Measurements from ENCODE around the gene LAMC2. TPM values are rescaled to one million over a fixed set of nuclear protein-coding genes. Genes with fewer than 3 reads are reported as not detected.

LAMC2 gene
- total RNA-seq, 1 experiment from 2014 or later, result 642 TPM

DNA sequence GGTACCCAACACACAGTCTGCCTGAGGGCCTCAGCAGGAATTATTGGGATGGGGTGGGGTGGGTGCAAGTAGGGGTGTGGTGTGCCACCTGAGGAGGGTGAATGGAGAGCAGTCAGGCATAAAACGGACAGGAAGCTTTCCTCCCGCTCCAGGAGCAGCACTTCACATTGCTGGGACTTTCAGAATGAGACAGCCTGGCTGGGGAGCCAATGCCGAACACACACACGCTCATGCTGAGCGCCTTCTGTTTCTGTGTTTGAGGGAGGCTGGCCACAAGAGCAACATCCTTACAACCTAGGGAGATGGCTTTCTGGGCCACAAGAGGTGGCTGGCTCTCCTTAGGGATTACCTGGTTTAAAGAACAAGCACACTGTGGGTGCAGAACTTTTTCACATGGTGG lies 98.0 kb downstream of the LAMC2 start:
- no peak overlapping the region for H3K27ac Mint-ChIP-seq (ENCODE audit: unreplicated experiment)
- BruUV-seq (replicated peaks), result no TSS peak
- no peaks in the 10 kb centered on the region for H3K4me1 Mint-ChIP-seq (ENCODE audit: low read depth, unreplicated experiment)
- no peaks in the 10 kb centered on the region for H3K9me3 Mint-ChIP-seq (ENCODE audit: low read depth, unreplicated experiment)
- H3K36me3 Mint-ChIP-seq (ENCODE audit: insufficient read depth, unreplicated experiment), result no peaks in the 10 kb centered on the region
- TF ChIP-seq, protein P1, sequence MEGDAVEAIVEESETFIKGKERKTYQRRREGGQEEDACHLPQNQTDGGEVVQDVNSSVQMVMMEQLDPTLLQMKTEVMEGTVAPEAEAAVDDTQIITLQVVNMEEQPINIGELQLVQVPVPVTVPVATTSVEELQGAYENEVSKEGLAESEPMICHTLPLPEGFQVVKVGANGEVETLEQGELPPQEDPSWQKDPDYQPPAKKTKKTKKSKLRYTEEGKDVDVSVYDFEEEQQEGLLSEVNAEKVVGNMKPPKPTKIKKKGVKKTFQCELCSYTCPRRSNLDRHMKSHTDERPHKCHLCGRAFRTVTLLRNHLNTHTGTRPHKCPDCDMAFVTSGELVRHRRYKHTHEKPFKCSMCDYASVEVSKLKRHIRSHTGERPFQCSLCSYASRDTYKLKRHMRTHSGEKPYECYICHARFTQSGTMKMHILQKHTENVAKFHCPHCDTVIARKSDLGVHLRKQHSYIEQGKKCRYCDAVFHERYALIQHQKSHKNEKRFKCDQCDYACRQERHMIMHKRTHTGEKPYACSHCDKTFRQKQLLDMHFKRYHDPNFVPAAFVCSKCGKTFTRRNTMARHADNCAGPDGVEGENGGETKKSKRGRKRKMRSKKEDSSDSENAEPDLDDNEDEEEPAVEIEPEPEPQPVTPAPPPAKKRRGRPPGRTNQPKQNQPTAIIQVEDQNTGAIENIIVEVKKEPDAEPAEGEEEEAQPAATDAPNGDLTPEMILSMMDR (IDR thresholded peaks at IDR 0.05; ENCODE audit: unreplicated experiment), result no peak
- DNase-seq, result no peak
- peaks cover 29% of the 10 kb centered on the region for H3K27me3 Mint-ChIP-seq (ENCODE audit: unreplicated experiment)
- intact Hi-C loops (cut with micrococcal nuclease; ENCODE audit: unreplicated experiment), result no loop called here
- no peak overlapping the region for H3K4me3 Mint-ChIP-seq (ENCODE audit: low read depth, unreplicated experiment)
- CTCF ChIA-PET, result interaction anchor here (0.6 to 0.7 kb wide), 2 partner anchors 307 to 1138 kb away, joined by 3 to 12 read pairs; no protein-coding TSS in a partner anchor

DNA sequence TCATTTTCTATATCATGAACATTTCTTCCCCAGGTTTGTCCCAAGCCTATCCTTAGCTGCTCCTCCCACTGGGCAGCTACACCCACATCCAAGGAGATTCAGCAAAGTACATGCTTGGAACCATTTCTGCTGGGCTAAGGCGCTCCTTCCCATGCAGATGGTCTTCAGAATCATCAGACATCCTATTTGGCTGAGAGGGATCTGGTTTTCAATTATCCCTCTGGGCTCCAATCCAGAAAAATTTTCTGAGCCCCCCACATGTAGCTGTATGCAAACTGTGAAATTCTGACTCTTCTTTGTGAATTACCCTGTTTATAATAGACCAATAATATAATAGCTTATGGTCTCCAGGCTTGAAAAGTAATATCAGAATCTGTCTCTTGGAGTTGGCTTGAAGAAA lies 99.2 kb downstream of the LAMC2 start:
- BruUV-seq (replicated peaks), result no TSS peak
- CTCF ChIA-PET, result interaction anchor here (0.5 to 0.6 kb wide), 2 partner anchors 177 to 317 kb away, joined by 3 read pairs; no protein-coding TSS in a partner anchor
- Mint-ChIP-seq H3K9me3 (ENCODE audit: low read depth, unreplicated experiment) (no peaks in the 10 kb centered on the region), H3K27ac (ENCODE audit: unreplicated experiment) (no peak overlapping the region), H3K36me3 (ENCODE audit: insufficient read depth, unreplicated experiment) (no peaks in the 10 kb centered on the region), H3K4me3 (ENCODE audit: low read depth, unreplicated experiment) (no peak overlapping the region), H3K27me3 (ENCODE audit: unreplicated experiment) (peaks cover 40% of the 10 kb centered on the region), H3K4me1 (ENCODE audit: low read depth, unreplicated experiment) (no peaks in the 10 kb centered on the region)
- intact Hi-C loops (cut with micrococcal nuclease; ENCODE audit: unreplicated experiment), result no loop called here
- no peak for DNase-seq
- TF ChIP-seq, protein P1 (IDR thresholded peaks at IDR 0.05; ENCODE audit: unreplicated experiment), result no peak

DNA sequence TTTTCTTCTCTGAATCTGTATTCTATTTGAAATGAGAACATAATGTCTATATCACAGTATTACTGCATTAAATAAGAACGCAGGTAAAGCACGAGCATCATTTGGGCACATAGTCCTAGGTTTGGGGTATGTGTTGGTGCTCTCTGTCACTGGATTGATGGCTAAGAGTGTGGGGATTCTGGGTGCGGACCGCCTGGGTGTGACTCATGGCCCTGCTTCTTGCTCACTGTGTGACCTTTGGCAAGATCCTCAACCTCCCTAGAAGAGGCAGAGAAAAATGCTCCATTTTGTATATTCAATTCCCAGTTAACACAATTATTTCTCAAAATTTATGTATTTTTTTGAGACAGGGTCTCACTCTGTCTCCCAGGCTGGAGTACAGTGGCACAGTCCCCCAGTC lies 99.7 kb downstream of the LAMC2 start:
- no TSS peak for BruUV-seq (replicated peaks)
- TF ChIP-seq, protein P1 (IDR thresholded peaks at IDR 0.05; ENCODE audit: unreplicated experiment), result no peak
- Mint-ChIP-seq H3K4me1 (ENCODE audit: low read depth, unreplicated experiment) (no peaks in the 10 kb centered on the region), H3K27me3 (ENCODE audit: unreplicated experiment) (peaks cover 45% of the 10 kb centered on the region), H3K4me3 (ENCODE audit: low read depth, unreplicated experiment) (no peak overlapping the region), H3K27ac (ENCODE audit: unreplicated experiment) (no peak overlapping the region), H3K36me3 (ENCODE audit: insufficient read depth, unreplicated experiment) (no peaks in the 10 kb centered on the region), H3K9me3 (ENCODE audit: low read depth, unreplicated experiment) (no peaks in the 10 kb centered on the region)
- intact Hi-C loops (cut with micrococcal nuclease; ENCODE audit: unreplicated experiment), result no loop called here
- CTCF ChIA-PET, result interaction anchor here (0.5 kb wide), 1 partner anchor 316 kb away, joined by 3 read pairs; no protein-coding TSS in a partner anchor
- DNase-seq, result no peak

DNA sequence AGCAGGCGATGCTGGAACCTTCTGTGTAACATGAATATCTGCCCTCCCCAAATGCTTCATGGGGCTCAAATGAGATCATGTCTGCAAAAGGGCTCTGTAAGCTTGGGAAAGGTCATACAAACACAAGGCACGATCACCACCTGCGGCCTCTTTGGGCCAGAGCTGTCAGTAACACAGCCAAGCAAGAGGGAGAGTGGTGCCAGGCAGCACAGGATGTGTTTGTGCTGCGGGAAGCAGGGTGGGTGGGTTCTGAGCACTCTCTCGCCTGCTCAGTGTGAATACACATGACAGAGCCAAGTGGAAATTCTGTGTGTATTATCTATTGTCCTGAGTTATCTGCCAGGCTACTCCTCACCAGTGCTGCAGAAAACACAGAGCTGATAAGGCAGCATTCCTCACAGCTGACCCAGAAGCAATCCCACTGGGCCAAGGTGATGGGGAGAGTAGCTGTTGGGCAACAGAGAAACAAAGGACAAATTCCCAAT lies 101.2 kb downstream of the LAMC2 start:
- TF ChIP-seq, protein P1 (IDR thresholded peaks at IDR 0.05; ENCODE audit: unreplicated experiment), result no peak
- no peaks in the 10 kb centered on the region for H3K36me3 Mint-ChIP-seq (ENCODE audit: insufficient read depth, unreplicated experiment)
- intact Hi-C loops (cut with micrococcal nuclease; ENCODE audit: unreplicated experiment), result no loop called here
- BruUV-seq (replicated peaks), result no TSS peak
- no peak overlapping the region for H3K4me3 Mint-ChIP-seq (ENCODE audit: low read depth, unreplicated experiment)
- H3K27me3 Mint-ChIP-seq (ENCODE audit: unreplicated experiment), result peaks cover 45% of the 10 kb centered on the region
- DNase-seq, result no peak
- no peak overlapping the region for H3K27ac Mint-ChIP-seq (ENCODE audit: unreplicated experiment)
- H3K4me1 Mint-ChIP-seq (ENCODE audit: low read depth, unreplicated experiment), result no peaks in the 10 kb centered on the region
- CTCF ChIA-PET, result interaction anchor here (0.9 to 1.1 kb wide), 2 partner anchors 10 to 19 kb away, joined by 3 to 4 read pairs; no protein-coding TSS in a partner anchor
- no peaks in the 10 kb centered on the region for H3K9me3 Mint-ChIP-seq (ENCODE audit: low read depth, unreplicated experiment)
